Effector memory CD4-positive, alpha-beta T cell (primary cell): Measurements from ENCODE around the gene PRKCB.
"Not testable (repeated sequence)": the region's sequence is repeated elsewhere in the genome, so short reads cannot be mapped to it uniquely, and the experiment has no call there.

ENCODE experiments used
- DNase-seq, 3 donors: peaks; one replicate each; pipeline ENCODE4 v3.0.0-alpha.2; 2020
- H3K27ac ChIP-seq: 2 replicates; pipeline ENCODE4 v1.7.0; 2013; ENCODE audit warnings: mild to moderate bottlenecking, low read length, moderate library complexity; ENCODE audit not compliant: insufficient read depth, poor library complexity, severe bottlenecking
- H3K27me3 ChIP-seq: replicated peaks from 2 replicates; pipeline ENCODE4 v1.7.0; 2013; ENCODE audit warnings: mild to moderate bottlenecking, low read length; ENCODE audit not compliant: insufficient read depth, control insufficient read depth, poor library complexity, severe bottlenecking
- H3K36me3 ChIP-seq: 2 replicates; pipeline ENCODE4 v1.7.0; 2013; ENCODE audit warnings: mild to moderate bottlenecking, low read length, moderate library complexity; ENCODE audit not compliant: control insufficient read depth, insufficient read depth
- H3K4me1 ChIP-seq: 2 replicates; pipeline ENCODE4 v1.7.0; 2013; ENCODE audit warnings: low read length, mild to moderate bottlenecking; ENCODE audit not compliant: control insufficient read depth, insufficient read depth, poor library complexity, severe bottlenecking
- H3K4me3 ChIP-seq: 2 replicates; pipeline ENCODE4 v1.7.0; 2013; ENCODE audit warnings: low read length, low read depth, mild to moderate bottlenecking; ENCODE audit not compliant: insufficient read depth, poor library complexity, severe bottlenecking
- H3K9me3 ChIP-seq: 2 replicates; pipeline ENCODE4 v1.7.0; 2013; ENCODE audit warnings: mild to moderate bottlenecking, low read length, moderate library complexity; ENCODE audit not compliant: control insufficient read depth

The PRKCB gene

DNA sequence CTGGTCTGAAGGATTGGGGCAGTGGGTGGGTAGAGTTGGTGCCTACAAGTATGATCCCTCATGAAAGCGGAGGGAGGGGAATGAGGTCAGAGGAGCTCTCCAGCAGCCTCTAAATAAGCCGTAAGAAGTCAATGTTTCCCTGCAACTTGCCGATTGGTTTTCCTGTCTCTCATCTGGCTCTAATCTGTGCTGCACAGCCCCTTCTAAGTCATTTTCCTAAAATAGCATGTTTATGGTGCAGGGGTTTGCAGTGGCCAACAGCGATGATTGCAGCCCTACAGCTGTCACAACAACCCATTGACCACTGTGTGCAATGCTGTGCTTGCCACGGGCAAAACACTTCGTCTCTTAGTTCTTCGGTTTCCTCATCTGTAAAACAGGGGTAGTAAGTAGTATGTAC lies 189.2 kb downstream of the PRKCB start:
- no peak overlapping the region for H3K4me3 ChIP-seq
- H3K9me3 ChIP-seq = no peaks in the 10 kb centered on the region
- H3K4me1 ChIP-seq = no peaks in the 10 kb centered on the region
- H3K27ac ChIP-seq = no peak overlapping the region
- H3K27me3 ChIP-seq = no peaks in the 10 kb centered on the region
- no peaks in the 10 kb centered on the region for H3K36me3 ChIP-seq
- DNase-seq = no peak

DNA sequence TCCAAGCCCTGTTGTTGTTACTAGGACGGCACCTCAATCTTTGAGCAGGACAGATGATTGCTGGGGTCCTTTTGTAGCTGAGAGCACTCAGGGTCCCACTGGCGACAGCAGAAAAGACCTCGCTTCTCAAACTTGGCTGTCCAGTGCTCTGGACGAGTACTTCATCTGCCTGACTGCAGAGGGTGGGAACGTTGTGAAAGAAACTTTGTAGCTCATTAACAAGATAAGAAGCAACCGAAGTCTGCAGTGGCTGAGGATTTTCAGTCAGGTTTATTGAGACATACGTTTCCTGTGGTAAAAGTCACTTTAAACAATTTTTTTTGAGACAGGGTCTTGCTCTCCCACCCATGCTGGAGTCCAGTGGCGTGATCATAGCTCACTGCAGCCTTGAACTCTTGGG lies 191.7 kb downstream of the PRKCB start:
- H3K36me3 ChIP-seq = peaks cover 8% of the 10 kb centered on the region
- no peak for DNase-seq
- no peaks in the 10 kb centered on the region for H3K9me3 ChIP-seq
- H3K4me1 ChIP-seq = no peaks in the 10 kb centered on the region
- no peak overlapping the region for H3K27ac ChIP-seq
- no peak overlapping the region for H3K4me3 ChIP-seq
- H3K27me3 ChIP-seq = no peaks in the 10 kb centered on the region

DNA sequence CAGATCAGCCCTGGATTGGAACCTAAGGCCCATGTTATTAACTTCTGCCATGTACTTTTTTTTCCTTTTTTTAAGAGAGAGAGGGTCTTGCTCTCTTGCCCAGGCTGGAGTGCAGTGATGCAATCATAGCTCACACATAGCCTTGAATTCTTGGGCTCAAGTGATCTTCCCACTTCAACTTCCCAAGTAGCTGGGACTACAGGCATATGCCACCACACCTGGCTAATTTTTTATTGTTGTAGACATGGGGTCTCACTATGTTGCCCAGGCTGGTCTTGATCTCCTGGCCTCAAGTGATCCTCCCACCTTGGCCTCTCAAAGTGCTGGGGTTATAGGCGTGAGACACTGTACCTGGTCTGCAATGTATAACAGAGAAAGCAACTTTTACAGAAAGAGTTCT lies 194.1 kb downstream of the PRKCB start:
- H3K4me1 ChIP-seq, H3K9me3 ChIP-seq, H3K27ac ChIP-seq, H3K27me3 ChIP-seq, H3K4me3 ChIP-seq, DNase-seq: not testable (repeated sequence)
- H3K36me3 ChIP-seq = peaks cover 13% of the 10 kb centered on the region

DNA sequence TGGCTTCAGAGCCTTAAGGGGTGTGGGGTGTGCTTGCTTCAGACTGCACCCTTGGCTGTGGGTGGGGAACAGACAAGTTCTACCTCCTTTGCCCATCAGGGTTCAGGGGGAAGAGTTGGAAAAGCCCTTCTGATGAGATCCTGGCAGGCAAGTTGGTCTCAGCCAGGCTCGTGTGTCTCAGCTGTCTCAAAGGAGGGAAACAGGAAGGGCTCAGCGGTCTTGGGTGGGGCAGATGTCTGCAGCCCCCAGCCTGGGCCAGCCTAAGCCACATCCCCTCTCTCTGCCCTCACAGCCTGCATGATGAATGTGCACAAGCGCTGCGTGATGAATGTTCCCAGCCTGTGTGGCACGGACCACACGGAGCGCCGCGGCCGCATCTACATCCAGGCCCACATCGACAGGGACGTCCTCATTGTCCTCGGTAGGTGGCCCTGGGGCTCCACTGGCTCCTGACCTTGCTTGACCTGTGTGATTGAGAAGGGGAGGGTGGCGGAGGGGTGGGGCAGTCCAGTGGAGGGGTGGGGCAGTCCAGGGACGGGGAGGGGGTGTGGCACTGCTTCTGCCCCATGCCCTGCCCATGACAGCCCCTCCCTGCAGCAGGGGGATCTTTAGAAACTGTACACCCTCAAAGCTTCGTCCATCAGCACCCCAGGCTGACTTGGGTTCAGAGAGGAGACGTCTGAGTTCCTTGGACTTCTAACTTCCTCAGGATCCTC lies 199.5 kb downstream of the PRKCB start:
- DNase-seq = peak in 1 of 3 donors; percentile 37
- H3K27me3 ChIP-seq = no peaks in the 10 kb centered on the region
- H3K27ac ChIP-seq = no peak overlapping the region
- peaks cover 12% of the 10 kb centered on the region for H3K4me1 ChIP-seq
- H3K4me3 ChIP-seq = no peak overlapping the region
- no peaks in the 10 kb centered on the region for H3K9me3 ChIP-seq
- H3K36me3 ChIP-seq = peaks cover 13% of the 10 kb centered on the region

DNA sequence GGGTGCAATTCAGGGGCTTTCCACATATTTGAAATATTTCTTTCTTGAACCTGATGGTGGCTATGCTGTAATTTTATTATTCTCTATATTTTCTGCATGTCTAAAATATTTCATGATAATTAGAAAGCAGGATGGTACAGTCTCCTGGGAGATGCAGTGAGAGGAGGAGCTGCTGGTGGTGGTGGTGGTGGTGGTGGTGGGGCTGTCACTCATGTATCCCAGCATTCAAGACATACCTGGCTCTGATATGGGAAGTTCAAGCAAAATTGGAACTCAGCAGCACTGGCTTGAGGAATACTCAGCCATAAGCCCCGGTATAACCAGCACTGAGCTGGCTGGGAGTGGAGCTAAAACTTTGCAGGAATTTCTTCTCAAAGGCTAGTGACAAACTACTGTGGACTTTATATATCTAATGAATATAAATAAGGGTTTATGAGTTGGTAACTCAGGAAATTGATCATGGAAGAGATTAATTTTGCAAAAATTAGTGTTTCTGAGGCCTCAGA lies 200.3 kb downstream of the PRKCB start:
- Histone ChIP-seq H3K27ac (no peak overlapping the region), H3K27me3 (no peaks in the 10 kb centered on the region), H3K36me3 (peaks cover 13% of the 10 kb centered on the region), H3K4me1 (peaks cover 12% of the 10 kb centered on the region), H3K9me3 (no peaks in the 10 kb centered on the region), H3K4me3 (no peak overlapping the region)
- no peak for DNase-seq

DNA sequence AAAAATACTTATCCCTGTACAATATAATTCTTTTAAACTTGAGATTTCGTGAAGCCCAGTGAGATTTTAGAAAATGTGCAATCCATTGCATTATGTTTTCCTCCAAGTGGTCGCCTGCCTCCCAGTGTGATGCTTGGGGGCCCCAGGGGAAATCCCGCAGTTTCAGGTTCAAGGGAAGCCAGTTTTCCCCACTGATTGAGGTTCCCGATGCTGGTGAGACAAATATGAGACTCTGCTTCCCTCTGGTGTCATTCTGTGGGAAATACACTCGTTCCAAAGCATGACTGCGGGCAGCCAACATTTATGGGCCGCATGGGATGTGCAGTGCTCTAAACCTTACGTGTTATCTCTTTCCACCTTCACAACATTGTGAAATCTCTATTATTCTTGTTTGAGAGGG lies 200.8 kb downstream of the PRKCB start:
- Histone ChIP-seq H3K27ac (no peak overlapping the region), H3K4me3 (no peak overlapping the region), H3K27me3 (no peaks in the 10 kb centered on the region), H3K4me1 (peaks cover 12% of the 10 kb centered on the region), H3K36me3 (peaks cover 13% of the 10 kb centered on the region), H3K9me3 (no peaks in the 10 kb centered on the region)
- peak in 2 of 3 donors; percentile 15 to 19 for DNase-seq

DNA sequence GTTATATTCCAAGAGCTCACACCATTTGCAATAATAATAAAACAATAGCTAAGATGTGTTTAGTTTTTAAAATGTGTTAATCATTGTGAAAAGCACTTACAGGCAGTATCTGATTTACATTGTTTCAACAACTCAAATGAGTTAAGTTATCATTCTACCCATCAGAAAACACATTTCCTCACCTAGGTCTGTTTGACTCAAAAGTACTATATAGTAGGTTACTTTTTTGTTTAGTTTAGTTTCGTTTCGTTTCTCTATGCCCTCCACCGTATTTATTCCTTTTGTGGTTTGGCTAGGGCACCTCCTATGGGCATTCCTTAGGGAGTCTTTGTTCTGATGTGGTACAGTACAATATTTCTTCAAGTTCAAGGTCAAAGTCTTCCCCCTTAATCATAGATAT lies 201.6 kb downstream of the PRKCB start:
- Histone ChIP-seq H3K4me3 (no peak overlapping the region), H3K9me3 (no peaks in the 10 kb centered on the region), H3K4me1 (peaks cover 12% of the 10 kb centered on the region), H3K27me3 (no peaks in the 10 kb centered on the region), H3K27ac (no peak overlapping the region), H3K36me3 (peaks cover 6% of the 10 kb centered on the region)
- no peak for DNase-seq

DNA sequence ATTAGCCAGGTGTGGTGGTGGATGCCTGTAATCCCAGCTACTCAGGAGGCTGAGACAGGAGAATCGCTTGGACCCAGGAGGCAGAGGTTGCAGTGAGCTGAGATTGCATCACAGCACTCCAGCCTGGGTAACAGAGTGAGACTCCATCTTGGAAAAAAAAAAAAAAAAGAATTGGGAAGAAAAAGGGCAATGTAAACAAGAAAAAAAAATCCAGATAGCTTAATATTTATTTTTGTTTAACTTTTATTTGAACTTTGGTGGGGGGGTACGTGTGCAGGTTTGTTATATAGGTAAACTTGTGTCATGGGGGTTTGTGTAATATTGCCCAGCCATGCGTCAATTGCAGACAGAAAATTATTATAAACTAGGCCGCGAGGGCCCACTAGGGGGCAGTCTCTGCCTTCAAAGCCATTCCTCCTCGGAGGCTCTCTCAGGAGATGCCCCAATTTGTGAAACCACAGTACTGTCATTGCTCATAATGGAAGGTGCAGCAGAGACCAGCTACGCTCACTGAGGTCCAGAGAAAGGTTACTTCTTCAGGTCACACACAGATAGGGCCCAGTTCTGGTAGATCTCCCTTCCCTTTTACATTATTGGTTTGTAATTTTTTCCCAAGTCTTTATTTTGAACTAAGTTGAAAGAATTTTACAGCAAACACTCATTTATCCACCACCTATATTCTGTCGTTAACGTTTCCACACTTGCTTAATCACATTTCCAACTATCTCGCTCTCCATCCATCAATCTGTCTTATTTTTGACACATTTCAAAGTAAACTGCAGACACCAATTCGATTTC lies 206.2 kb downstream of the PRKCB start:
- H3K4me1 ChIP-seq = no peaks in the 10 kb centered on the region
- H3K27me3 ChIP-seq = no peaks in the 10 kb centered on the region
- peak; percentile 50 to 60 (median 54) for DNase-seq
- no peak overlapping the region for H3K27ac ChIP-seq
- H3K9me3 ChIP-seq = no peaks in the 10 kb centered on the region
- peaks cover 6% of the 10 kb centered on the region for H3K36me3 ChIP-seq
- H3K4me3 ChIP-seq = no peak overlapping the region

DNA sequence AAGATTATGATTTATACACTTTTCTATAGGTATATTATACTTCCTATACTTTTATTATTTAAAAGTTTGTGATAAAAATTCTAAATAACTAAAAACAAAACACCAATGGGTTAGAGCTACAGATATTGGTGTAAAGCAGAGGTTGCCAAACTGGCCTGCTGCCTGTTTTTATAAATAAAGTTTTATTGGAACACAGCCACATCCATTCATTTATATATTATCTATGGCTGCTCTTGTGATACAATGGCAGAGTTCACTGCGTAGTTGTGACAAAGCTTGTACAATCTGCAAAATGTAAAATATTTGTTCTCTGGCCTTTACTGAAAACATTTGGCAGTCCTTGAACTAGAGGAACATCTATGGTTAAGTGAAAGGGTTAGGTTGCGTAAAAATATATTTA lies 208.7 kb downstream of the PRKCB start:
- H3K4me3 ChIP-seq = no peak overlapping the region
- H3K27me3 ChIP-seq = no peaks in the 10 kb centered on the region
- no peak overlapping the region for H3K27ac ChIP-seq
- H3K9me3 ChIP-seq = no peaks in the 10 kb centered on the region
- no peak for DNase-seq
- H3K36me3 ChIP-seq = peaks cover 6% of the 10 kb centered on the region
- H3K4me1 ChIP-seq = no peaks in the 10 kb centered on the region

DNA sequence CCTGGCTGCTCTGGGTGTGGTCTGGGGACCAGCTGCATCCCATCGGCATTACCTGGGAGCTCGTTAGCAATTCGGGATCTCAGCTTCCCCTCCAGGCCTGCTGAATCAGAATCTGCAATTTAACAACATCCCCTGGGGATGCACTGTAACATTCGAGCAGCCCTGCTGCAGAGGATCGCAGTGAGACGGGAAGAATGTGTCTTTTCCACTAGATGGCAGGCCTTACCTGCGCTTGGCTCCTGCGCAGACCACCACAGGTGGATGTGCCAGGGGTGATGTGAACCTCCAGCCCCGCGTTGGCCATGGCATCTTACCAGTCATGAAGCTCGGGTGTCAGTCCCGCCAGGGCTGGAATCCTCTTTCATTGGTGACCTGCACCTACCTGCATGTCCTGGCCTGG lies 209.9 kb downstream of the PRKCB start:
- no peak for DNase-seq

More for the DNA sequence above, 209.9 kb downstream of the PRKCB start:
- Histone ChIP-seq H3K4me1 (no peaks in the 10 kb centered on the region), H3K9me3 (no peaks in the 10 kb centered on the region), H3K36me3 (peaks cover 6% of the 10 kb centered on the region), H3K27me3 (no peaks in the 10 kb centered on the region), H3K4me3 (no peak overlapping the region), H3K27ac (no peak overlapping the region)
